Measurements from ENCODE around the gene SRD5A1.

Gene SRD5A1

DNA sequence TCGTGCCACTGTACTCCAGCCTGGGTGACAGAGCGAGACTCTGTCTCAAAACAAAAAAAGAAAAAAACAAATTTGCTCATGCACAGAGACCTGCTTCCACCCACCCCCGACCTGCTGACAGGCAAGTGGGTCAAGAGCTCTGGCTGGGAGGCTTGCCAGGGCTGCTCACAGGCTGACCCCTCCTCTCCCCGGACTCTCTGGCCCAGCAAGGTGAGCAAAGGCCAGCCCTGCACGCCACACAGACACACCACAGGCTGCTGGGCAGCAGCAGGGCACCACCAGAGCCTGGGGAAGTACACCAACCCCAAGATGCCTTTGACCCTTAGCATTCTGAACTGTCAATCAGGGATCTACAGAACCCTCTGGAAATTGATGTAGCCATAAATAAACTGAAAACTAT, 29.6 kb upstream of the SRD5A1 start:
- no peak for DNase-seq
- Histone ChIP-seq H3K9ac (ENCODE audit: low read length) (no peak overlapping the region), H2BK5ac (ENCODE audit: low read depth, low read length, poor library complexity, severe bottlenecking) (no peak overlapping the region), H3K23ac (ENCODE audit: low read length in 2 of 2) (no peak overlapping the region), H2AK5ac (ENCODE audit: low read length, severe bottlenecking) (no peak overlapping the region), H2BK120ac (ENCODE audit: low read depth, low read length) (no peak overlapping the region), H3K4me1 (ENCODE audit: control insufficient read depth, insufficient read depth, low read depth, low read length) (no peaks in the 10 kb centered on the region), H2AFZ (ENCODE audit: low read depth, low read length) (no peak overlapping the region), H3K4ac (ENCODE audit: low read depth in 1 of 2, low read length in 2 of 2) (no peak overlapping the region), H3K27ac (ENCODE audit: low read length, poor library complexity, severe bottlenecking) (no peak overlapping the region), H3K4me2 (ENCODE audit: low read length, poor library complexity, severe bottlenecking) (no peak overlapping the region), H3K27me3 (ENCODE audit: control insufficient read depth in 1 of 2, insufficient read depth in 1 of 2, low read length in 2 of 2) (no peaks in the 10 kb centered on the region), H3K79me1 (replicated peaks; ENCODE audit: low read length, poor library complexity, severe bottlenecking) (peaks cover 50% of the 10 kb centered on the region), H4K91ac (ENCODE audit: low read length) (no peak overlapping the region), H3K18ac (ENCODE audit: low read depth in 1 of 2, low read length in 2 of 2) (no peak overlapping the region), H3K4me3 (ENCODE audit: insufficient read depth in 1 of 2, low read depth in 1 of 2, low read length in 2 of 2) (no peak overlapping the region), H4K8ac (ENCODE audit: low read length) (no peak overlapping the region), H2BK15ac (ENCODE audit: low read depth, poor library complexity, severe bottlenecking) (no peak overlapping the region), H3K9me3 (ENCODE audit: control insufficient read depth, low read length) (no peaks in the 10 kb centered on the region), H2BK12ac (ENCODE audit: low read length in 2 of 2) (no peak overlapping the region), H3K36me3 (ENCODE audit: control insufficient read depth in 1 of 2, insufficient read depth in 2 of 2, low read depth in 1 of 2, low read length in 2 of 2) (peaks cover 67 to 96% of the 10 kb centered on the region in 2 experiments), H3K14ac (ENCODE audit: low read length in 2 of 2) (no peak overlapping the region)
- WGBS, result 100% methylated on average over 3 of the region's 5 CpGs

DNA sequence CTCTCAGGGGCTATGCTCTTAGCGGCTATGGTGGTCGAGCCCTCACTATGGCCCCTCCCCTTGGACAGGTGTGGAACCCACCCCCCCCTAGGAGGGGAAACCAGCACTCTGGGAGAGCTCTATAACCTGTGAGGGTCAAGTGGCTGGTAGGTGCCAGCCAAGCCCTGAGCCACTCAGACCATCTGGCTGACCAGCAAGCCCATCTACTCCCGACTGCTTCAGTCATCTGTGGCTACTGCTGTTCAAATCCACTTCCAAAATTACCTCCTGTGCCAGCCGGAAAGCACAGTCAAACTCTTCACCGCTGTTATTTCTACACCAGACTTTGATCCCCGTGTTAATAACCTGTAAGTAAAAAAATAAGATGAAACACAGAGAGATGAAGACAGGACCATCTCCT, 28.9 kb upstream of the SRD5A1 start:
- Histone ChIP-seq H3K4me2 (ENCODE audit: low read length, poor library complexity, severe bottlenecking) (no peak overlapping the region), H3K9me3 (ENCODE audit: control insufficient read depth, low read length) (no peaks in the 10 kb centered on the region), H2BK5ac (ENCODE audit: low read depth, low read length, poor library complexity, severe bottlenecking) (no peak overlapping the region), H3K14ac (ENCODE audit: low read length in 2 of 2) (no peak overlapping the region), H3K79me1 (replicated peaks; ENCODE audit: low read length, poor library complexity, severe bottlenecking) (peaks cover 55% of the 10 kb centered on the region), H3K23ac (ENCODE audit: low read length in 2 of 2) (no peak overlapping the region), H3K9ac (ENCODE audit: low read length) (no peak overlapping the region), H2BK12ac (ENCODE audit: low read length in 2 of 2) (no peak overlapping the region), H3K27ac (ENCODE audit: low read length, poor library complexity, severe bottlenecking) (no peak overlapping the region), H3K4me3 (ENCODE audit: insufficient read depth in 1 of 2, low read depth in 1 of 2, low read length in 2 of 2) (no peak overlapping the region), H4K8ac (ENCODE audit: low read length) (no peak overlapping the region), H3K4me1 (ENCODE audit: control insufficient read depth, insufficient read depth, low read depth, low read length) (peaks cover 1% of the 10 kb centered on the region), H2AK5ac (ENCODE audit: low read length, severe bottlenecking) (no peak overlapping the region), H3K18ac (ENCODE audit: low read depth in 1 of 2, low read length in 2 of 2) (no peak overlapping the region), H3K27me3 (ENCODE audit: control insufficient read depth in 1 of 2, insufficient read depth in 1 of 2, low read length in 2 of 2) (no peaks in the 10 kb centered on the region), H4K91ac (ENCODE audit: low read length) (no peak overlapping the region), H3K4ac (ENCODE audit: low read depth in 1 of 2, low read length in 2 of 2) (no peak overlapping the region), H2AFZ (ENCODE audit: low read depth, low read length) (no peak overlapping the region), H3K36me3 (ENCODE audit: control insufficient read depth in 1 of 2, insufficient read depth in 2 of 2, low read depth in 1 of 2, low read length in 2 of 2) (peaks cover 71 to 96% of the 10 kb centered on the region in 2 experiments), H2BK120ac (ENCODE audit: low read depth, low read length) (no peak overlapping the region), H2BK15ac (ENCODE audit: low read depth, poor library complexity, severe bottlenecking) (no peak overlapping the region)
- 93% methylated on average over 6 of the region's 6 CpGs for WGBS
- DNase-seq, result no peak

DNA sequence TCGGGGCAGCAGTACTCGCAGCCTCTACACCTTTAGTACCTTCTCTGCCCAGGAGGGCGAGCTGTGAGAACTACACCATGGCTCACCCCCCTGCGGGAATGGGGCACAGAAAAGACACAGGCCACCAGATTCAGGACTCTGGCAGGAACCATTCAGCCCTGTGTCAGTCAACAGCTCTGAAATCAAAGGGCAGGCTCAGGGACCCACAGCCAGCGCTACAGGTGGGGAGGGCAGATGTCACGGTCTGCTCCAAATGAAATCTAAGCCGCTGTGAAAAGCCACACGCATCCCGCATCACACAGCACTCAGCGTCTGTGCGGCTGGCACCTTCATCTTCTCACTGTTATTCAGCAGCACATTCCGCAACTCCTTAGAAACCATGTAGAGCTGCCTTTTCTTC, 28.3 kb upstream of the SRD5A1 start:
- no peak overlapping the region for H3K27ac ChIP-seq (ENCODE audit: low read length, poor library complexity, severe bottlenecking)
- no peak overlapping the region for H3K4ac ChIP-seq (ENCODE audit: low read depth in 1 of 2, low read length in 2 of 2)
- H3K79me1 ChIP-seq (replicated peaks; ENCODE audit: low read length, poor library complexity, severe bottlenecking), result peaks cover 55% of the 10 kb centered on the region
- no peak overlapping the region for H3K14ac ChIP-seq (ENCODE audit: low read length in 2 of 2)
- H4K91ac ChIP-seq (ENCODE audit: low read length), result no peak overlapping the region
- H3K27me3 ChIP-seq (ENCODE audit: control insufficient read depth in 1 of 2, insufficient read depth in 1 of 2, low read length in 2 of 2), result no peaks in the 10 kb centered on the region
- no peak overlapping the region for H3K4me2 ChIP-seq (ENCODE audit: low read length, poor library complexity, severe bottlenecking)
- 94% methylated on average over 12 of the region's 12 CpGs for WGBS
- no peaks in the 10 kb centered on the region for H3K9me3 ChIP-seq (ENCODE audit: control insufficient read depth, low read length)
- peaks cover 68 to 96% of the 10 kb centered on the region in 2 experiments for H3K36me3 ChIP-seq (ENCODE audit: control insufficient read depth in 1 of 2, insufficient read depth in 2 of 2, low read depth in 1 of 2, low read length in 2 of 2)
- no peak overlapping the region for H2BK120ac ChIP-seq (ENCODE audit: low read depth, low read length)
- H2BK15ac ChIP-seq (ENCODE audit: low read depth, poor library complexity, severe bottlenecking), result no peak overlapping the region
- no peak overlapping the region for H3K23ac ChIP-seq (ENCODE audit: low read length in 2 of 2)
- H3K4me3 ChIP-seq (ENCODE audit: insufficient read depth in 1 of 2, low read depth in 1 of 2, low read length in 2 of 2), result no peak overlapping the region
- DNase-seq, result no peak
- no peak overlapping the region for H2AK5ac ChIP-seq (ENCODE audit: low read length, severe bottlenecking)
- H2BK12ac ChIP-seq (ENCODE audit: low read length in 2 of 2), result no peak overlapping the region
- H2AFZ ChIP-seq (ENCODE audit: low read depth, low read length), result no peak overlapping the region
- H4K8ac ChIP-seq (ENCODE audit: low read length), result no peak overlapping the region
- no peak overlapping the region for H3K9ac ChIP-seq (ENCODE audit: low read length)
- peaks cover 1% of the 10 kb centered on the region for H3K4me1 ChIP-seq (ENCODE audit: control insufficient read depth, insufficient read depth, low read depth, low read length)
- H2BK5ac ChIP-seq (ENCODE audit: low read depth, low read length, poor library complexity, severe bottlenecking), result no peak overlapping the region
- no peak overlapping the region for H3K18ac ChIP-seq (ENCODE audit: low read depth in 1 of 2, low read length in 2 of 2)

DNA sequence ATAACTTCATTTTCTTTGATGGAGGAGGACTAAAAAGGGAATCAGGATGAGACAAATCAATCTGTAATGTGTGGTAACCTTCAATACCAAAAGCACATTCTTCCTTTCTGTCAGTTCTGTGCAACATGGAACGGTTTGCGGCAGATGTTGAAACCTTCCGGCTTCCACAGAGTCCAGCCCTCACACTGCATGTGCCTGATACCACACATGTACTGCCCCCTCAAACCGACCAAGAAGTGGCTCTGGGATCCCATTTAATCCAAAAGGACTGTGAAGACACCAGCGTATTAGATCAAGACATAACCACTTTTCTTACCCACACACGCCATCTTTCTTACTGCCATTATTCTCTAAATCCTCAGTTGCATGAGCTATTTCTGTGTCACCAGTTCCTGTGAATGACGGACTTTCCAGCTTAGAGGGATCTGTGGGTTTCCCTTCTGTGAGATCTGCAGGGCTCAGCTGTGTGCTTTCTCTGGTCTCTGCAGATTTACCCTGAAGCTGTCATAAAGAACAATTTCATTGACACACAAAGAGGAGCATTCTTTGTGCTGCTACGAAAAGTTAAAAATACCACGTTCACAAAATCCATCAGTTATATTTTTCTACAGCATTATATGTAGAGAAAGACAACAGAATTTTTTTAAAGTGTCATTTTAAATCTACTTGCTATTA, 26.2 kb upstream of the SRD5A1 start:
- Histone ChIP-seq H2BK5ac (ENCODE audit: low read depth, low read length, poor library complexity, severe bottlenecking) (no peak overlapping the region), H2AK5ac (ENCODE audit: low read length, severe bottlenecking) (no peak overlapping the region), H2BK15ac (ENCODE audit: low read depth, poor library complexity, severe bottlenecking) (no peak overlapping the region), H2AFZ (ENCODE audit: low read depth, low read length) (no peak overlapping the region), H3K14ac (ENCODE audit: low read length in 2 of 2) (no peak overlapping the region), H3K23ac (ENCODE audit: low read length in 2 of 2) (no peak overlapping the region), H3K4ac (ENCODE audit: low read depth in 1 of 2, low read length in 2 of 2) (no peak overlapping the region), H2BK120ac (ENCODE audit: low read depth, low read length) (no peak overlapping the region), H3K18ac (ENCODE audit: low read depth in 1 of 2, low read length in 2 of 2) (no peak overlapping the region), H4K8ac (ENCODE audit: low read length) (no peak overlapping the region), H3K4me3 (ENCODE audit: insufficient read depth in 1 of 2, low read depth in 1 of 2, low read length in 2 of 2) (no peak overlapping the region), H3K79me1 (replicated peaks; ENCODE audit: low read length, poor library complexity, severe bottlenecking) (peaks cover 55% of the 10 kb centered on the region), H2BK12ac (ENCODE audit: low read length in 2 of 2) (no peak overlapping the region), H4K91ac (ENCODE audit: low read length) (no peak overlapping the region), H3K27me3 (ENCODE audit: control insufficient read depth in 1 of 2, insufficient read depth in 1 of 2, low read length in 2 of 2) (no peaks in the 10 kb centered on the region), H3K4me2 (ENCODE audit: low read length, poor library complexity, severe bottlenecking) (no peak overlapping the region), H3K9ac (ENCODE audit: low read length) (no peak overlapping the region), H3K27ac (ENCODE audit: low read length, poor library complexity, severe bottlenecking) (no peak overlapping the region), H3K4me1 (ENCODE audit: control insufficient read depth, insufficient read depth, low read depth, low read length) (peaks cover 4% of the 10 kb centered on the region), H3K9me3 (ENCODE audit: control insufficient read depth, low read length) (no peaks in the 10 kb centered on the region), H3K36me3 (ENCODE audit: control insufficient read depth in 1 of 2, insufficient read depth in 2 of 2, low read depth in 1 of 2, low read length in 2 of 2) (peaks cover 67 to 94% of the 10 kb centered on the region in 2 experiments)
- DNase-seq, result no peak
- WGBS, result 84% methylated on average over 7 of the region's 9 CpGs
